Adipose tissue (tissue), 3 donors: ENCODE results near the gene ALOX12B. TPM values are rescaled to one million over a fixed set of nuclear protein-coding genes. Genes with fewer than 3 reads are reported as not detected.
"Not testable (repeated sequence)": the region's sequence is repeated elsewhere in the genome, so short reads cannot be mapped to it uniquely, and the experiment has no call there.

Source experiments
- H3K27ac ChIP-seq: one replicate; pipeline ENCODE4 v1.5.1; 2013; ENCODE audit warnings: low read depth, low read length
- WGBS, 3 donors: extraction: QIAGEN DNeasy Blood & Tissue Kit; methylation state at CpG; one replicate each; pipeline ENCODE4 v1.1.7; 2013; 5-methylcytosine and 5-hydroxymethylcytosine counted together
- polyA plus RNA-seq, 3 donors: library from polyadenylated mRNA; stranded (reverse); fragments of 200-250 nt; gene quantifications; one replicate each; pipeline ENCODE4 v1.2.3, GENCODE V29; 2013
- donor health status: healthy with polysubstance abuse.
- donor health status: Bipolar disorder and iron deficiency.
- donor health status: healthy.

ALOX12B gene
- polyA plus RNA-seq, 3 donors, result 0.79 TPM; not detected in 2

GRCh38 chr17:8038954-8039610 lies 48.4 kb downstream of the ALOX12B start, which contains the start of gene ALOX15B:
Gene ALOX15B, plus strand, starts transcription at chr17:8039059. Its CDS starts 97 bp downstream, at chr17:8039156.
- WGBS, 3 donors, result 10 to 22% (median 11%) methylated on average over 36 to 37 of the region's 37 CpGs
- H3K27ac ChIP-seq, result no peak within 1 kb of the TSS

- H3K27ac ChIP-seq, result no peak overlapping the region
- WGBS, 3 donors, result 85 to 89% (median 86%) methylated on average over 2 of the region's 2 CpGs
Observed at GRCh38 chr17:8032442-8032841, 55.1 kb downstream of the ALOX12B start.

- H3K27ac ChIP-seq, result no peak overlapping the region
- WGBS, 3 donors, result 66 to 98% (median 94%) methylated on average over 1 of the region's 1 CpG
Observed at GRCh38 chr17:8031950-8032349, 55.6 kb downstream of the ALOX12B start.

- 72 to 78% (median 73%) methylated on average over 6 of the region's 6 CpGs for WGBS, 3 donors
Observed at GRCh38 chr17:8031261-8031661, 56.3 kb downstream of the ALOX12B start.

GRCh38 chr17:8029121-8029520 lies 58.4 kb downstream of the ALOX12B start:
- whole genome bisulfite sequencing, 3 donors, result 74 to 79% (median 78%) methylated on average over 5 of the region's 5 CpGs
- no peak overlapping the region for H3K27ac ChIP-seq

More at GRCh38 chr17:8031261-8031661, 56.3 kb downstream of the ALOX12B start:
- H3K27ac ChIP-seq, result no peak overlapping the region

GRCh38 chr17:8025176-8025911 lies 62.2 kb downstream of the ALOX12B start:
- 81 to 94% (median 90%) methylated on average over 9 of the region's 9 CpGs for WGBS, 3 donors
- H3K27ac ChIP-seq, result no peak overlapping the region

GRCh38 chr17:8024161-8024560 lies 63.4 kb downstream of the ALOX12B start:
- H3K27ac ChIP-seq, result not testable (repeated sequence)
- 56 to 84% (median 60%) methylated on average over 6 of the region's 6 CpGs for WGBS, 3 donors

Other genes with a start within 250 kb of the ALOX12B start
- gene TMEM88, start 232.7 kb downstream of the ALOX12B start, polyA plus RNA-seq, result 10 to 100 TPM; 10.4 to 85.7 (median 77.4) TPM
- gene NAA38, start 230.2 kb downstream of the ALOX12B start, polyA plus RNA-seq, result 100 to 1,000 TPM in 2 of 3 donors, 10 to 100 TPM in 1; 69.0 to 191 (median 132) TPM
- gene CYB5D1, start 229.7 kb downstream of the ALOX12B start, polyA plus RNA-seq, result 10 to 100 TPM in 2 of 3 donors, 1 to 10 TPM in 1; 8.9 to 15.4 (median 11.2) TPM
- 100 to 1,000 TPM in 1 of 3 donors, 10 to 100 TPM in 2; 38.4 to 169 (median 39.4) TPM for gene CHD3, start 198.9 kb downstream of the ALOX12B start, polyA plus RNA-seq
- gene RNF227, start 171.4 kb downstream of the ALOX12B start, polyA plus RNA-seq, result 1 to 10 TPM; 1.9 to 2.2 (median 2.0) TPM
- gene KCNAB3, start 157.9 kb downstream of the ALOX12B start, polyA plus RNA-seq, result 1 to 10 TPM in 2 of 3 donors, under 1 TPM in 1; 0.77 to 1.9 (median 1.7) TPM
- gene TRAPPC1, start 155.8 kb downstream of the ALOX12B start, polyA plus RNA-seq, result 100 to 1,000 TPM in 1 of 3 donors, 10 to 100 TPM in 2; 51.1 to 132 (median 89.0) TPM
- gene CNTROB, start 155.5 kb downstream of the ALOX12B start, polyA plus RNA-seq, result 10 to 100 TPM; 10.8 to 28.0 (median 15.7) TPM
- gene GUCY2D, start 85.1 kb downstream of the ALOX12B start, polyA plus RNA-seq, result under 1 TPM; 0.04 to 0.15 (median 0.11) TPM
- 1 to 10 TPM in 2 of 3 donors, under 1 TPM in 1; 0.71 to 1.2 (median 1.0) TPM for gene ALOX15B, start 48.7 kb downstream of the ALOX12B start, polyA plus RNA-seq
- gene ALOXE3, start 30.8 kb upstream of the ALOX12B start, polyA plus RNA-seq, result under 1 TPM in 2 of 3 donors, not detected in 1; 0.01 to 0.18 TPM
- gene HES7, start 36.4 kb upstream of the ALOX12B start, polyA plus RNA-seq, result under 1 TPM in 2 of 3 donors, not detected in 1; 0.03 to 0.16 TPM
- gene PER1, start 64.7 kb upstream of the ALOX12B start, polyA plus RNA-seq, result 100 to 1,000 TPM in 2 of 3 donors, 10 to 100 TPM in 1; 89.7 to 239 (median 142) TPM
- gene VAMP2, start 75.2 kb upstream of the ALOX12B start, polyA plus RNA-seq, result 10 to 100 TPM; 36.0 to 52.6 (median 49.6) TPM
- gene TMEM107, start 88.7 kb upstream of the ALOX12B start, polyA plus RNA-seq, result 10 to 100 TPM in 1 of 3 donors, 1 to 10 TPM in 2; 4.5 to 12.1 (median 8.6) TPM
- 10 to 100 TPM in 1 of 3 donors, 1 to 10 TPM in 2; 3.3 to 13.9 (median 5.2) TPM for gene BORCS6, start 102.5 kb upstream of the ALOX12B start, polyA plus RNA-seq
- gene AURKB, start 122.9 kb upstream of the ALOX12B start, polyA plus RNA-seq, result 1 to 10 TPM in 1 of 3 donors, under 1 TPM in 2; 0.52 to 2.5 (median 0.56) TPM
- gene CTC1, start 160.3 kb upstream of the ALOX12B start, polyA plus RNA-seq, result 10 to 100 TPM; 10.3 to 19.8 (median 12.1) TPM
- 10 to 100 TPM in 1 of 3 donors, 1 to 10 TPM in 2; 8.2 to 20.7 (median 9.3) TPM for gene PFAS, start 161.6 kb upstream of the ALOX12B start, polyA plus RNA-seq
- 10 to 100 TPM; 19.1 to 36.4 (median 32.4) TPM for gene RANGRF, start 201.0 kb upstream of the ALOX12B start, polyA plus RNA-seq
- 1 to 10 TPM; 2.9 to 5.7 (median 3.9) TPM for gene SLC25A35, start 207.7 kb upstream of the ALOX12B start, polyA plus RNA-seq
- 10 to 100 TPM in 2 of 3 donors, 1 to 10 TPM in 1; 3.2 to 66.0 (median 54.8) TPM for gene ARHGEF15, start 222.5 kb upstream of the ALOX12B start, polyA plus RNA-seq